Activated CD8-positive, alpha-beta T cell treated with anti-CD3 and anti-CD28 coated beads, Interleukin-2, amount 10 ng/mL, durations not matched to agents 7 days and 5 days (primary cell): ENCODE measurements around the gene CHRNB2. TPM values are rescaled to one million over a fixed set of nuclear protein-coding genes. Genes with fewer than 3 reads are reported as not detected.
A peak's percentile ranks its signal among the peaks of the same experiment; 100 is the strongest.

Experiments
- ATAC-seq: fragments of 150-1000 bp; cut with Tn5 transposase; one replicate; pipeline ENCODE4 v1.10.0; 2021; ENCODE audit warnings: moderate library complexity
- CTCF ChIA-PET: fragments of 350-600 bp; sonication (Branson Sonifier 250); formaldehyde crosslinking; loops from one replicate; lab custom pipeline; 2021; ENCODE audit warnings: antibody characterized with exemption; lab: Charles Lee
- POLR2A ChIA-PET: fragments of 350-600 bp; sonication (Branson Sonifier 250); formaldehyde crosslinking; loops from one replicate; lab custom pipeline; 2021; ENCODE audit warnings: antibody characterized with exemption; lab: Charles Lee
- DNase-seq: peaks from one replicate; pipeline ENCODE4 v3.0.0-alpha.2; 2020
- H3K27ac Mint-ChIP-seq: one replicate; pipeline ENCODE4 v1.8.0; 2021; ENCODE audit warnings: mild to moderate bottlenecking, mixed read lengths
- H3K27me3 Mint-ChIP-seq: one replicate; pipeline ENCODE4 v1.8.0; 2021; ENCODE audit warnings: low read depth, mixed read lengths
- H3K36me3 Mint-ChIP-seq: one replicate; pipeline ENCODE4 v1.8.0; 2021; ENCODE audit warnings: low read depth, mixed read lengths
- H3K4me1 Mint-ChIP-seq: one replicate; pipeline ENCODE4 v1.8.0; 2021; ENCODE audit warnings: low read depth, mixed read lengths
- H3K4me3 Mint-ChIP-seq: one replicate; pipeline ENCODE4 v1.8.0; 2021; ENCODE audit warnings: mild to moderate bottlenecking, mixed read lengths
- H3K9me3 Mint-ChIP-seq: one replicate; pipeline ENCODE4 v1.8.0; 2022; ENCODE audit warnings: mixed read lengths; ENCODE audit not compliant: insufficient read depth
- total RNA-seq, 2 experiments: library from RNA; stranded (reverse); gene quantifications; one replicate each; pipeline ENCODE4 v1.2.3, GENCODE V29; 2021

CHRNB2 gene
- total RNA-seq, 2 experiments from 2014 or later, result not detected

DNA sequence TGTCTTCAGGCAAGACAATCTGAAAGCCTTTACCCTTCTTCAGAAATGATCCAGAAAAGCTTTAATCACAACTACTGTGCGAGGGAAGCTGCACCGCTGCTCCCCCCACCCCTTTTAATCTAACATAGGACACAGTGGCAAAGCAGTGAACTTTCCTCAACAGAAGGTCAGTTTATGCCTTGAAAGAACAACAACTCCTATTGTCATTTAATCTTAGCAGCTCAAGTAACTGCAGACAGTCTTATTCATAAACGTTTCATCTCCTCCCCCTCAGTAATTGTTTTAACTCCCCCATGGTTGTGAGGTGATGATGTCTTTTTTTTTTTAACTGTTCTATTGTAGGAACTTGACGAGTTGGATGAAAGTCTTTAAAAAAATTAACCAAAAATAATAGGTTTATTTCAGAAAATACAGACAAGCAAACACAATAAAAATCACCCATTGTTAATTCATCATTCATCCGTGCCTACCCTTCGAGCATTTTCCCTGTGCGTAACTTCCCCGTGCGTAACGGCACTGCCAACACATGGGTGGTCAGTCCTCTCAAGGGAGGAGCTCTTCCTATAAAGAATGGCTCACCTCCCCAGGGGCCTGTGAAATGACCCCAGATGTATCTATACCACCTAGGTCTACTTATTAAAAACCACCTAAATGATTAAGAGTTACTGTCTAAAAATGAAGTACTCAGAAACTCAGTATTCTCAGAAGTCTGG is 43.7 kb downstream of the CHRNB2 start:
- ChIA-PET POLR2A (interaction anchor here (0.6 to 1.5 kb wide), 5 partner anchors 10 to 56 kb away, joined by 3 to 6 read pairs (median 4); no protein-coding TSS in a partner anchor), CTCF (interaction anchor here (1.4 to 2.5 kb wide), 4 partner anchors 16 to 324 kb away, joined by 3 to 10 read pairs (median 6); partner anchors contain the start of gene PMVK)
- no peak for ATAC-seq
- Mint-ChIP-seq H3K4me3 (no peak overlapping the region), H3K27me3 (no peaks in the 10 kb centered on the region), H3K4me1 (peaks cover 57% of the 10 kb centered on the region), H3K27ac (peak overlapping the region; percentile 41), H3K36me3 (peaks cover 16% of the 10 kb centered on the region), H3K9me3 (no peaks in the 10 kb centered on the region)
- DNase-seq, result no peak

DNA sequence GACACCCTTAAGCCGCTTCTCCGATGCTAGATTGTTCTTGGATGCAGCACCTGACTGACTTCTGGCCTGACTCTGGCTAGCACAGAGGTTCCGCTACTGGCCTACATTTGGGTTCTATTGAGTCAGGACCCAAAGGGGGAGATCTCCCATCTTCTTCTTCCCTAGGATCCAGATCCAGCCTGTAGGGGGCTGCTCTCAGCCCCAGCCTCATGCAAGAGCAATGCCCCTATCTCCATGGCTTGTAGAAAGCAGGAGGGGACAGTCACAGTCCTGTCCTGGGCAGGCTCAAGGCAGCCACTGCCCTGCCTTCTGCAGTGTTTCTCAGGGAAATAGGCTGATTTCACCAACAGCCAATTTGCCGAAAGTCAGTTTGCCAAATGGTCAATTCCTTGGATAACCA is 46.7 kb downstream of the CHRNB2 start:
- H3K4me3 Mint-ChIP-seq, result no peak overlapping the region
- H3K36me3 Mint-ChIP-seq, result peaks cover 8% of the 10 kb centered on the region
- no peaks in the 10 kb centered on the region for H3K27me3 Mint-ChIP-seq
- DNase-seq, result no peak
- CTCF ChIA-PET, result interaction anchor here (1.0 kb wide), 1 partner anchor 13 kb away, joined by 3 read pairs; no protein-coding TSS in a partner anchor
- no peaks in the 10 kb centered on the region for H3K9me3 Mint-ChIP-seq
- POLR2A ChIA-PET, result interaction anchor here (2.0 kb wide), 1 partner anchor 13 kb away, joined by 9 read pairs; no protein-coding TSS in a partner anchor
- no peak for ATAC-seq
- peaks cover 61% of the 10 kb centered on the region for H3K4me1 Mint-ChIP-seq
- peak overlapping the region; percentile 43 for H3K27ac Mint-ChIP-seq

DNA sequence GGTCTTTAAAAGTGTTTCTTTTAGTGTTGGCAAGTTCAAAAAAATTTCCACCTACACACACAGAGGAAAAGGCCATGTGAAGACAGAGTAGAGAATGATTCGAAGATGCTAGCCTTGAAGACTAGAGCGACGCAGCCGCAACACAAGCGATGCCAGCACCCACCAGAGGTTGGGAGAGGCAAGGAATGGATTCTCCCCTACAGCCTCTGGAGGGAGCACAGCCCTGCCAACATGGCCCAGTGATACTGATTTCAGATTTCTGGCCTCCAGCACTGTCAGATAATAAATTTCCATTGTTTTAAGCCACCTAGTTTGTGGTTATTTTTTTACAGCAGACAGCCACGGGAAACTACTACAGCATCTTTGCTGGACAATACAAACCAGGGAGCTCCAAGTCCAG is 47.3 kb downstream of the CHRNB2 start:
- H3K4me1 Mint-ChIP-seq, result peaks cover 60% of the 10 kb centered on the region
- ATAC-seq (peak; percentile 38), DNase-seq (no peak)
- H3K9me3 Mint-ChIP-seq, result no peaks in the 10 kb centered on the region
- no peak overlapping the region for H3K4me3 Mint-ChIP-seq
- ChIA-PET CTCF (interaction anchor here (2.1 kb wide), 1 partner anchor 55 kb away, joined by 5 read pairs; no protein-coding TSS in a partner anchor), POLR2A (interaction anchor here (1.5 kb wide), 1 partner anchor 12 kb away, joined by 5 read pairs; no protein-coding TSS in a partner anchor)
- peak overlapping the region; percentile 43 for H3K27ac Mint-ChIP-seq
- H3K27me3 Mint-ChIP-seq, result no peaks in the 10 kb centered on the region
- peaks cover 8% of the 10 kb centered on the region for H3K36me3 Mint-ChIP-seq

DNA sequence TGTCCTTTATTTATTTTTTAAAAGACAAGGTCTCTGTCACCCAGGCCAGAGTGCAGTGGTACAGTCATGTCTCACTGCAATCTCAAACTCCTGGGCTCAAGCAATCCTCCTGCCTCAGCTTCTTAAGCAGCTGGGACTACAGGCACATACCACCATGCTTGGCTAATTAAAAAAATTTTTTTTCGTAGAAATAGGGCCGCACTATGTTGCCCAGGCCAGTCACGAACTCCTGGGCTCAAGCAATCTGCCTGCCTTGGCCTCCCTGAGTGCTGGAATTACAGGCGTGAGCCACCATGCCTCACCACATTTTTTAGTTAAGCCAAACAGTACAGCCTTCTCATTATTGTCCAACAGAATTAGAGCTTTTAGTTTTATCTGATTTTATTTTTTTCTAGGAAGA is 47.8 kb downstream of the CHRNB2 start:
- POLR2A ChIA-PET, result interaction anchor here (1.5 kb wide), 1 partner anchor 11 kb away, joined by 5 read pairs; no protein-coding TSS in a partner anchor
- peaks cover 6% of the 10 kb centered on the region for H3K36me3 Mint-ChIP-seq
- H3K27me3 Mint-ChIP-seq, result no peaks in the 10 kb centered on the region
- peak overlapping the region; percentile 51 for H3K27ac Mint-ChIP-seq
- CTCF ChIA-PET, result interaction anchor here (1.6 to 2.1 kb wide), 2 partner anchors 14 to 56 kb away, joined by 5 read pairs; no protein-coding TSS in a partner anchor
- H3K4me3 Mint-ChIP-seq, result no peak overlapping the region
- no peak for DNase-seq
- H3K4me1 Mint-ChIP-seq, result peaks cover 56% of the 10 kb centered on the region
- no peaks in the 10 kb centered on the region for H3K9me3 Mint-ChIP-seq
- peak; percentile 38 for ATAC-seq

DNA sequence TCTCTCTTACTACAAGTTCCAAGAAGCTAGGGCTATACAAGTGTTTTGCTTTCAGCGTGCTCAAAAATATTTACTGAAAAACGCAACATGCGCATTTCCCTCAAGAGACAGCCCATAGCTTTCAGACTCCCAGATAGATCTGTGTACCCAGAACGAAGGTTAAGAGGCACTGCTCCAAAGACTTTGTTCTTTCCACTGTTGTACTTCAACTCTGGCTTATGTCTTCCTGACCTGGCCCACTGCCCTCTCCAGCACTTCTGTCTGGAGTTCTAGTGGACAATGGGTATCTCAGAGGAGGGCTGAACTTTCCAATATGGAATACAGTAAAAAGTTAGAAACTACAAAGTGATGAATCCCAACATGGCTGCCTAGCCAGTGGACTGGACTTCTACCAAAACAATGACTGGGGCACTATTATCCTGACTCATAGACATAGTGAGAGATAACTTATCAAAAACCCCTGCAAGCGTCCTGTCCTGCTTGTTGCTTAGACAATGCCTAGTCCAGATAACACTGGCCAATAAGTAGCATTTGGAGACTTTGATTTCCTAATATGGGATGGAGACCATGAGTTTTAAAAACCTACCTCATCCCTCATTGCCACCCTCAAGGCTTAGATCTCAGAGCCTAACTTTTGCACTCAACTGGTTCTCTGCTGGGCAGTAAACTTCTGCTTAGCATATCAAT is 49.2 kb downstream of the CHRNB2 start:
- H3K4me1 Mint-ChIP-seq, result peaks cover 54% of the 10 kb centered on the region
- DNase-seq (no peak), ATAC-seq (no peak)
- ChIA-PET CTCF (interaction anchor here (0.7 to 2.1 kb wide), 3 partner anchors 10 to 57 kb away, joined by 3 to 5 read pairs (median 5); no protein-coding TSS in a partner anchor), POLR2A (interaction anchor here (0.9 kb wide), 1 partner anchor 10 kb away, joined by 4 read pairs; no protein-coding TSS in a partner anchor)
- H3K4me3 Mint-ChIP-seq, result no peak overlapping the region
- H3K36me3 Mint-ChIP-seq, result peaks cover 9% of the 10 kb centered on the region
- no peaks in the 10 kb centered on the region for H3K9me3 Mint-ChIP-seq
- H3K27ac Mint-ChIP-seq, result peak overlapping the region; percentile 62
- no peaks in the 10 kb centered on the region for H3K27me3 Mint-ChIP-seq

DNA sequence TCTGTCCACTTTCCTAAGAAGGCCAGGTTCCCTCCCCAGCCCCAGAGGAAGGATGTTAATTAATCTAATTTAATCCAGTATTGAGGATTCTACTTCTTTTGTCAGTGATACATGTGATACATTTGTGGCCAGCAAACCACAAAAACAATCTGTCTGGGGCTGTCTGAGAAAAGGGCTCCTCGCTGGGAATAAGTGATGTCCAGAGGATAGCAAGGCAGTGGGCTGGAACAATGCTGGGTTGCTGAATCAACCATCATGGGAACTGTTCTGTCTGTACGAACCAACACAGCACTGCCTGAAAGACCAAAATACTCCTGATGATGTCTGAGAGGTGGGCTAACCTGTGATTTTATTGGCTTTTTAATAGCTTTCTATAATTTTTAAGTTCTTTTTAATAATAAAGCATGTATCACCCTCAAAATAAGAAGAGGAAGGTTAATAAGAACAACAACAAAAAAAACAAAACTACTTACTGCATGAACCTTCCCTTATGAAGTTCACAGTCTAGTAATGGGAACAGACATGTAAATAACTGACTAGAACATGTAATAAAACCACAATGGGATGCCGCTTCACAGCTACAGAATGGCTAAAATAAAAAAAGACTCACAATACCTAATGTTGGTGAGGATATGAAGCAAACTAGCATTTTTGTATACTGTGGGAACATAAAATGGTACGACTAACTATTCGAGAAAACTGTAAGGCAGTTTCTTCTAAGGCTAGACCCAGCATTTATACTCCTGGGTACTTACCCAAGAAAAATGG is 51.8 kb downstream of the CHRNB2 start:
- H3K9me3 Mint-ChIP-seq, result no peaks in the 10 kb centered on the region
- no peak overlapping the region for H3K4me3 Mint-ChIP-seq
- ChIA-PET POLR2A (interaction anchor here (1.5 kb wide), 1 partner anchor 10 kb away, joined by 3 read pairs; no protein-coding TSS in a partner anchor), CTCF (interaction anchor here (0.9 kb wide), 1 partner anchor 10 kb away, joined by 3 read pairs; no protein-coding TSS in a partner anchor)
- H3K4me1 Mint-ChIP-seq, result peaks cover 60% of the 10 kb centered on the region
- DNase-seq, result no peak
- no peak for ATAC-seq
- H3K27me3 Mint-ChIP-seq, result no peaks in the 10 kb centered on the region
- H3K36me3 Mint-ChIP-seq, result peaks cover 22% of the 10 kb centered on the region
- no peak overlapping the region for H3K27ac Mint-ChIP-seq

DNA sequence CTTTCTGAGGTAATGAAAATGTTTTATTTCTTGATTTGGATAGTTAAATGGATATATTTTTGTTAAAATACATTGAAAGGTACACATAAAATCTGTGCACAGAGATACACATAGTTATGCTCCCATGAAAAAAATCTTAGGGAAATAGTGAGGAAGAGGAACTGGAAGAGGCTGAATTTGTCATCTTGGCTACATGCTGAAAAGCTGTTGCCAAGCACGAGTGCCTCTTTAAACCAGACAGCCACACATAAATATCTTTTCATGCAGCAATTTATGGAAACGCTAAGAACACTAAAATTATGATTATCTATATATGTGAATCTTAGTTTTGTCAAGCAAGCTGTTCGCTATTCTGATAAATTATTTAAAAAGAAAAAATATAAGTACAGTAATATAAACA is 53.2 kb downstream of the CHRNB2 start:
- Mint-ChIP-seq H3K4me1 (peaks cover 57% of the 10 kb centered on the region), H3K36me3 (peaks cover 26% of the 10 kb centered on the region), H3K9me3 (no peaks in the 10 kb centered on the region), H3K4me3 (no peak overlapping the region), H3K27me3 (no peaks in the 10 kb centered on the region), H3K27ac (no peak overlapping the region)
- ChIA-PET POLR2A (interaction anchor here (1.5 kb wide), 1 partner anchor 11 kb away, joined by 6 read pairs; no protein-coding TSS in a partner anchor), CTCF (interaction anchor here (0.8 to 2.4 kb wide), 2 partner anchors 11 to 74 kb away, joined by 3 to 6 read pairs; no protein-coding TSS in a partner anchor)
- DNase-seq (no peak), ATAC-seq (no peak)

DNA sequence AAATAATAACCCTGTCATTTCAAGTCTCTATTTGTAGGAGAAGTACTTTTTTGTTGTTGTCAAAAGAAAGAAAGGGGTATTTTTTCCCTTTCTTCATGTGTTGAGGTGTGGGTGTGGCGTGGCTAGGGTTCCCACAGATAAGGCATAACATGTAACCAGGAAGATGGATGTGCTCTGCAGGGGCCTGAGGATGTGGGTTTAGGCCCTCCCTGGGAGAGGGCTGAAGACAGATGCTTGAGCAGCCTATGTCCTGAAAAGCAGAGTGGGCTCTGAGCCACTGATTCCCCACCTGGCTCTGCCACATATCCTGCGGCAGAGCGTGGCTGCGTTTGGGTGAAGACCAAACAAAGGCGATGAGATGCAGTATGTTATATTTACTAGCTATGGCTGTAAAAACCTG is 54.3 kb downstream of the CHRNB2 start:
- Mint-ChIP-seq H3K27me3 (no peaks in the 10 kb centered on the region), H3K27ac (peak overlapping the region; percentile 80), H3K9me3 (no peaks in the 10 kb centered on the region), H3K4me1 (peaks cover 54% of the 10 kb centered on the region), H3K4me3 (no peak overlapping the region), H3K36me3 (peaks cover 30% of the 10 kb centered on the region)
- DNase-seq (no peak), ATAC-seq (peak; percentile 50)
- ChIA-PET CTCF (interaction anchor here (2.4 kb wide), 1 partner anchor 12 kb away, joined by 6 read pairs; no protein-coding TSS in a partner anchor), POLR2A (interaction anchor here (0.9 to 1.5 kb wide), 3 partner anchors 12 to 13 kb away, joined by 3 to 6 read pairs (median 3); partner anchors contain the start of gene ADAR)

DNA sequence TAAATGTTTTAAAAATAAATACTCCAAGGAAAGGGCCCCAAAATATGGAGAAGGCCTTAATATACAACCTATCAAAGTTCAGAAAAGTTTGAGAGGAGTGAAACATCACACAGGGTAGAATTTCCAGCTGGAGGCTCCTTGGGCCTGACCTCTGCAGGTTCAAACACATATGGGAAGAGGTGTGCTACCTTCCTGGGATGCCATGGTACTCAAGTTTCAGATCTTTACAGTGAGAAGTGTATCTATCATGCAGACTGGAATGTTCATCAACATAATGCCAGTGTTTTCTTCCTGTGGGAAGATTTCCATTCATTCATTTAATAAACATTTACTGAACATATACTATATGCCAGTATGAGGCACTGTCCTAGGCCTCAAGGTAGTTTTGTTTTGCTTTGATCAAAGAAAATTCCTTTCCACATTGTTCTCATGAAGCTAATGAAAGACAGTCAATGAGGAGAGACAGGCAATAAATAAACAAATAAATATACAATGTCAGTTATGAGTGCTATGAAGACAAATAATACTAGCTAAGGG is 55.0 kb downstream of the CHRNB2 start:
- CTCF ChIA-PET, result no interaction called here
- Mint-ChIP-seq H3K9me3 (no peaks in the 10 kb centered on the region), H3K27me3 (no peaks in the 10 kb centered on the region), H3K36me3 (peaks cover 33% of the 10 kb centered on the region), H3K27ac (no peak overlapping the region), H3K4me1 (peaks cover 51% of the 10 kb centered on the region), H3K4me3 (no peak overlapping the region)
- DNase-seq (no peak), ATAC-seq (no peak)
- POLR2A ChIA-PET, result interaction anchor here (0.9 to 1.1 kb wide), 2 partner anchors 13 to 14 kb away, joined by 3 read pairs; partner anchors contain the start of gene ADAR

DNA sequence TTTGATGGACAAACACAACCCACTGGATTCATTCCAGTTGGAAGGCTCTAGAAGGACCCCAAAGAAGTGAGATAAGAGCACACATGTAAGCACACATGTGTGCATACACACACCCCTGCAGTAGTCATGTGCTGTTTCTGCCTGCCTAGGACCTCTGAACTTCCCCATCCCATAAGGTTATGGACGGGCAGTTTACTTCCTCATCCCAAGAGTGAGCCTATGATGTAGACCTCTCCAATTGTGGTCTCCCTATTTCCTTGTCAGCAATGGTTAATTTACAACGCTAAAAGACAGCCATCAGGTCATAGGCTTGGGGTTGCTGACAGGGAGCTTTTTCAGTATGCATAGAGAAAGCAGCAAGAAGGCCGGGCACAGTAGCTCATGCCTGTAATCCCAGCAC is 55.8 kb downstream of the CHRNB2 start:
- Mint-ChIP-seq H3K9me3 (no peaks in the 10 kb centered on the region), H3K4me1 (peaks cover 51% of the 10 kb centered on the region), H3K4me3 (no peak overlapping the region), H3K27me3 (no peaks in the 10 kb centered on the region), H3K27ac (no peak overlapping the region), H3K36me3 (peaks cover 32% of the 10 kb centered on the region)
- ATAC-seq (no peak), DNase-seq (no peak)
- CTCF ChIA-PET, result interaction anchor here (0.9 kb wide), 1 partner anchor 13 kb away, joined by 4 read pairs; no protein-coding TSS in a partner anchor
- POLR2A ChIA-PET, result no interaction called here
